ENCODE measurements around the gene FGD5.

GRCh38 chr3:14799146-14799545 is 19.6 kb upstream of the FGD5 start:
- TF ChIP-seq CTCF (IDR thresholded peaks at IDR 0.05): no peak
- no peak for TF ChIP-seq POLR2AphosphoS5 (IDR thresholded peaks at IDR 0.05; ENCODE audit: insufficient read depth in 1 of 2, low read depth in 1 of 2)
- no peak for TF ChIP-seq POLR2A (IDR thresholded peaks at IDR 0.05)

All from vagina (tissue), 2 donors.